Measurements from ENCODE around the gene RAB4A. TPM values are rescaled to one million over a fixed set of nuclear protein-coding genes. Genes with fewer than 3 reads are reported as not detected.

RAB4A gene
- total and polyA plus RNA-seq, 2 of the 4 experiments (the other 2 are of a cell fraction) = 25.6 to 26.2 TPM

DNA sequence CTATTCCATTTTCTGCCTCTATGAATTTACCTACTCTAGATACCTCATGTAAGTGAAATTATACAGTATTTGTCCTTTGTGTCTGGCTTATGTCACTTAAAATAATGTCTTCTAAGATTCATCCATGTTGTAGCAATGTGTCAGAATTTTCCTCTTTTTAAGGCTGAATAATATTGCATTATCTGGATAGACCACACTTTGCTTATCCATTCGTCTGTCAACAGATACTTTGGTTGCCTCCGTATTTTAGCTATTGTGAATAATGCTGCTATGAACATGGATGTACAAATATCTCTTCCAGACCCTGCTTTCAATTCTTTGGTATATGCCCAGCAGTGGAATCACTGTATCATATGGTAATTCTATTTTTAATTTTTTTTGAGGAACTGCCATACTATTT, 82.1 kb downstream of the RAB4A start:
- no peak overlapping the region for H3K27ac ChIP-seq (ENCODE audit: insufficient read depth, low read length)
- no CpG with 5 or more reads among the region's 2 CpGs for WGBS, 2 experiments (ENCODE audit: extremely low coverage in 2 of 2, insufficient read length in 1 of 2)
- in situ Hi-C loops (cut with MboI; ENCODE audit: low sequenced_read_pairs) = no loop called here
- H3K9me1 ChIP-seq (ENCODE audit: insufficient read depth, low read length) = no peaks in the 10 kb centered on the region
- TF ChIP-seq BHLHE40 (IDR thresholded peaks at IDR 0.05; ENCODE audit: low read depth, low read length) (no peak), RAD21 (IDR thresholded peaks at IDR 0.05; ENCODE audit: low read length) (no peak), MXI1 (IDR thresholded peaks at IDR 0.05; ENCODE audit: borderline replicate concordance, low read depth, low read length) (no peak), CEBPB (IDR thresholded peaks at IDR 0.05; ENCODE audit: low read depth, low read length) (no peak), SMC3 (IDR thresholded peaks at IDR 0.05; ENCODE audit: low read depth, low read length) (no peak), ELK1 (IDR thresholded peaks at IDR 0.05; ENCODE audit: borderline replicate concordance, low read depth, low read length) (no peak), POLR2A (IDR thresholded peaks at IDR 0.05; ENCODE audit: low read depth, low read length) (no peak)
- TF ChIP-seq, protein P1, sequence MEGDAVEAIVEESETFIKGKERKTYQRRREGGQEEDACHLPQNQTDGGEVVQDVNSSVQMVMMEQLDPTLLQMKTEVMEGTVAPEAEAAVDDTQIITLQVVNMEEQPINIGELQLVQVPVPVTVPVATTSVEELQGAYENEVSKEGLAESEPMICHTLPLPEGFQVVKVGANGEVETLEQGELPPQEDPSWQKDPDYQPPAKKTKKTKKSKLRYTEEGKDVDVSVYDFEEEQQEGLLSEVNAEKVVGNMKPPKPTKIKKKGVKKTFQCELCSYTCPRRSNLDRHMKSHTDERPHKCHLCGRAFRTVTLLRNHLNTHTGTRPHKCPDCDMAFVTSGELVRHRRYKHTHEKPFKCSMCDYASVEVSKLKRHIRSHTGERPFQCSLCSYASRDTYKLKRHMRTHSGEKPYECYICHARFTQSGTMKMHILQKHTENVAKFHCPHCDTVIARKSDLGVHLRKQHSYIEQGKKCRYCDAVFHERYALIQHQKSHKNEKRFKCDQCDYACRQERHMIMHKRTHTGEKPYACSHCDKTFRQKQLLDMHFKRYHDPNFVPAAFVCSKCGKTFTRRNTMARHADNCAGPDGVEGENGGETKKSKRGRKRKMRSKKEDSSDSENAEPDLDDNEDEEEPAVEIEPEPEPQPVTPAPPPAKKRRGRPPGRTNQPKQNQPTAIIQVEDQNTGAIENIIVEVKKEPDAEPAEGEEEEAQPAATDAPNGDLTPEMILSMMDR (conservative IDR thresholded peaks at IDR 0.05; ENCODE audit: low read depth, low read length) = no peak
- H3K56ac ChIP-seq (ENCODE audit: extremely low read depth, insufficient read depth, low read length) = no peak overlapping the region
- no peak overlapping the region for H3K4me3 ChIP-seq (ENCODE audit: insufficient read depth, low read depth, low read length)
- H3K4me1 ChIP-seq (ENCODE audit: control insufficient read depth, insufficient read depth, low read length) = no peaks in the 10 kb centered on the region
- POLR2A ChIA-PET (ENCODE audit: unreplicated experiment) = no interaction called here
- H3K9ac ChIP-seq (ENCODE audit: low read depth, low read length) = no peak overlapping the region
- no peak for DNase-seq
- H2AFZ ChIP-seq (replicated peaks; ENCODE audit: low read length, poor library complexity) = no peak overlapping the region
- peaks cover 3% of the 10 kb centered on the region; the same call in 1 of the 2 replicates for H3K9me3 ChIP-seq (ENCODE audit: control insufficient read depth, insufficient read depth, low read length)
- H2BK20ac ChIP-seq (ENCODE audit: low read depth, low read length) = no peak overlapping the region
- no peaks in the 10 kb centered on the region for H3K79me1 ChIP-seq (ENCODE audit: low read depth in 1 of 2, low read length in 2 of 2)
- H3K27me3 ChIP-seq (ENCODE audit: control insufficient read depth, insufficient read depth, low read length) = peaks cover 6% of the 10 kb centered on the region
- no peak overlapping the region for H2AK5ac ChIP-seq (ENCODE audit: low read depth, low read length)
- H2BK120ac ChIP-seq (ENCODE audit: low read depth, low read length) = no peak overlapping the region
- H4K8ac ChIP-seq (ENCODE audit: low read depth in 2 of 2, low read length in 2 of 2) = no peak overlapping the region
- intact Hi-C loops (cut with micrococcal nuclease) = no loop called here
- H3K14ac ChIP-seq (replicated peaks; ENCODE audit: low read depth, low read length) = no peak overlapping the region
- no peak overlapping the region for H3K23ac ChIP-seq (ENCODE audit: low read depth, low read length)
- ATAC-seq (ENCODE audit: low read depth) = no peak
- no peaks in the 10 kb centered on the region for H3K36me3 ChIP-seq (ENCODE audit: control insufficient read depth, insufficient read depth, low read length)
- H4K5ac ChIP-seq (ENCODE audit: low read depth, low read length) = no peak overlapping the region
- CTCF ChIA-PET = no interaction called here
- H3K4me2 ChIP-seq (ENCODE audit: low read depth, low read length) = no peak overlapping the region
- no peak overlapping the region for H2AK9ac ChIP-seq (replicated peaks; ENCODE audit: low read depth, low read length, poor library complexity)
- H4K20me1 ChIP-seq (ENCODE audit: insufficient read depth, low read length) = no peaks in the 10 kb centered on the region
- no peak overlapping the region for H2BK5ac ChIP-seq (ENCODE audit: low read depth, low read length, poor library complexity, severe bottlenecking)
- BruUV-seq (replicated peaks) = no TSS peak
- no peak overlapping the region for H3K4ac ChIP-seq (ENCODE audit: low read depth, low read length)
- no peak overlapping the region for H3K18ac ChIP-seq (ENCODE audit: low read depth, low read length)
- dilution Hi-C loops (cut with HindIII; ENCODE audit: low sequenced_read_pairs, unreplicated experiment) = no loop called here
- no peak overlapping the region for H2BK15ac ChIP-seq (ENCODE audit: low read depth, low read length)
- H4K91ac ChIP-seq (ENCODE audit: insufficient read depth, low read depth, low read length) = no peak overlapping the region

Measured in IMR-90 (cell line).